Measurements from ENCODE around the gene GYS1.
"Not testable (repeated sequence)": the region's sequence is repeated elsewhere in the genome, so short reads cannot be mapped to it uniquely, and the experiment has no call there.

GYS1 gene

GRCh38 chr19:48950159-48950558, 43.0 kb downstream of the GYS1 start:
- no peak overlapping the region for H3K27ac ChIP-seq
- no peak for DNase-seq (ENCODE audit: low read depth, low spot score)

- DNase-seq (ENCODE audit: low read depth, low spot score): no peak
- H3K27ac ChIP-seq: no peak overlapping the region
Measured at GRCh38 chr19:48947258-48947542, 45.9 kb downstream of the GYS1 start.

- H3K27ac ChIP-seq: no peak overlapping the region
- no peak for DNase-seq (ENCODE audit: low read depth, low spot score)
Measured at GRCh38 chr19:48946463-48947257, 46.4 kb downstream of the GYS1 start.

- no peak for DNase-seq (ENCODE audit: low read depth, low spot score)
- no peak overlapping the region for H3K27ac ChIP-seq
Measured at GRCh38 chr19:48945817-48946216, 47.3 kb downstream of the GYS1 start.

- no peak for DNase-seq (ENCODE audit: low read depth, low spot score)
Measured at GRCh38 chr19:48945415-48945814, 47.7 kb downstream of the GYS1 start.

GRCh38 chr19:48943081-48943480, 50.0 kb downstream of the GYS1 start:
- H3K27ac ChIP-seq: no peak overlapping the region
- DNase-seq (ENCODE audit: low read depth, low spot score): no peak

More at GRCh38 chr19:48945415-48945814, 47.7 kb downstream of the GYS1 start:
- H3K27ac ChIP-seq: no peak overlapping the region

- H3K27ac ChIP-seq: no peak overlapping the region
- no peak for DNase-seq (ENCODE audit: low read depth, low spot score)
Measured at GRCh38 chr19:48940902-48941301, 52.2 kb downstream of the GYS1 start.

GRCh38 chr19:48938256-48938655, 54.9 kb downstream of the GYS1 start:
- DNase-seq (ENCODE audit: low read depth, low spot score): no peak
- no peak overlapping the region for H3K27ac ChIP-seq

- H3K27ac ChIP-seq: no peak overlapping the region
Measured at GRCh38 chr19:48935864-48936263, 57.2 kb downstream of the GYS1 start.

GRCh38 chr19:48934837-48935236, 58.3 kb downstream of the GYS1 start:
- no peak overlapping the region for H3K27ac ChIP-seq
- DNase-seq (ENCODE audit: low read depth, low spot score): no peak

More at GRCh38 chr19:48935864-48936263, 57.2 kb downstream of the GYS1 start:
- no peak for DNase-seq (ENCODE audit: low read depth, low spot score)

GRCh38 chr19:48933382-48933932, 59.7 kb downstream of the GYS1 start, which contains the start of gene DHDH:
DHDH (plus strand) TSS chr19:48933699; CDS start chr19:48933722, 23 bp downstream.
- H3K27ac ChIP-seq: peak within 1 kb of the TSS; percentile 61
- peak; percentile 78 for DNase-seq (ENCODE audit: low read depth, low spot score)

GRCh38 chr19:48928164-48929025, 64.7 kb downstream of the GYS1 start:
- DNase-seq (ENCODE audit: low read depth, low spot score): peak; percentile 27
- peak overlapping the region; percentile 99 for H3K27ac ChIP-seq

- peak overlapping the region; percentile 99 for H3K27ac ChIP-seq
- not testable (repeated sequence) for DNase-seq (ENCODE audit: low read depth, low spot score)
Measured at GRCh38 chr19:48927692-48928091, 65.4 kb downstream of the GYS1 start.

GRCh38 chr19:48926909-48927308, 66.2 kb downstream of the GYS1 start:
- H3K27ac ChIP-seq: peak overlapping the region; percentile 99
- DNase-seq (ENCODE audit: low read depth, low spot score): peak; percentile 100

GRCh38 chr19:48925890-48926289, 67.2 kb downstream of the GYS1 start:
- peak overlapping the region; percentile 99 for H3K27ac ChIP-seq

GRCh38 chr19:48925240-48925843, 67.8 kb downstream of the GYS1 start:
- DNase-seq (ENCODE audit: low read depth, low spot score): peak; percentile 96
- peak overlapping the region; percentile 99 for H3K27ac ChIP-seq

More at GRCh38 chr19:48925890-48926289, 67.2 kb downstream of the GYS1 start:
- not testable (repeated sequence) for DNase-seq (ENCODE audit: low read depth, low spot score)

GRCh38 chr19:48922548-48923490, 70.3 kb downstream of the GYS1 start:
- H3K27ac ChIP-seq: no peak overlapping the region
- DNase-seq (ENCODE audit: low read depth, low spot score): no peak

GRCh38 chr19:48921721-48922500, 71.2 kb downstream of the GYS1 start:
- DNase-seq (ENCODE audit: low read depth, low spot score): no peak
- no peak overlapping the region for H3K27ac ChIP-seq

GRCh38 chr19:48920949-48921348, 72.2 kb downstream of the GYS1 start:
- H3K27ac ChIP-seq: no peak overlapping the region
- no peak for DNase-seq (ENCODE audit: low read depth, low spot score)
